ENCODE measurements around the gene ACTRT2.

DNA sequence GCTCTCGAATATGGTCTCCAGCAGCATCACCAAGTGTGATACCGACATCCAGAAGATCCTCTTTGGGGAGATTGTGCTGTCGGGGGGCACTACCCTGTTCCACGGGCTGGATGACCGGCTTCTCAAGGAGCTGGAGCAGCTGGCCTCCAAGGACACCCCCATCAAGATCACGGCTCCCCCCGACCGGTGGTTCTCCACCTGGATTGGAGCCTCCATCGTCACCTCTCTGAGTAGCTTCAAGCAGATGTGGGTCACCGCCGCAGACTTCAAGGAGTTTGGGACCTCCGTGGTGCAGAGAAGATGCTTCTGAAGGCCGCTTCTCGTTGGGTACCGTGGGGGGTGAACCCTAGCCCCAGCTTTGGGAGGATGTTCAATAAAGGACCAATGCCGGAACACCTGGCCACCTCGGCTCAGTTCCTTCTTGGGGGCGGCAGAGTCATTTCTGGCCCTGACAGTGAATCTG lies 1.3 kb downstream of the ACTRT2 start:
- TF ChIP-seq EZH2phosphoT487 (IDR thresholded peaks at IDR 0.05; ENCODE audit: insufficient read depth, low read depth) (no peak), EZH2 (IDR thresholded peaks at IDR 0.05; ENCODE audit: insufficient read depth, poor library complexity, severe bottlenecking) (no peak)
